Activated CD8-positive, alpha-beta memory T cell treated with anti-CD3 and anti-CD28 coated beads, Interleukin-2, amount 10 ng/mL, durations not matched to agents 7 days and 5 days (primary cell): Measurements from ENCODE around the gene HYI. TPM values are rescaled to one million over a fixed set of nuclear protein-coding genes. Genes with fewer than 3 reads are reported as not detected.

Experiments used
- ATAC-seq: fragments of 150-1000 bp; cut with Tn5 transposase; one replicate; pipeline ENCODE4 v1.10.0; 2021; ENCODE audit warnings: moderate library complexity
- CTCF ChIA-PET: fragments of 350-600 bp; sonication (Branson Sonifier 250); formaldehyde crosslinking; loops from one replicate; lab custom pipeline; 2021; ENCODE audit warnings: antibody characterized with exemption; lab: Charles Lee
- DNase-seq: peaks from one replicate; pipeline ENCODE4 v3.0.0-alpha.2; 2020
- H3K27ac Mint-ChIP-seq: one replicate; pipeline ENCODE4 v1.8.0; 2021; ENCODE audit warnings: mild to moderate bottlenecking, mixed read lengths
- H3K27me3 Mint-ChIP-seq: one replicate; pipeline ENCODE4 v1.8.0; 2021; ENCODE audit warnings: mixed read lengths
- H3K36me3 Mint-ChIP-seq: one replicate; pipeline ENCODE4 v1.8.0; 2021; ENCODE audit warnings: mild to moderate bottlenecking, mixed read lengths
- H3K4me1 Mint-ChIP-seq: one replicate; pipeline ENCODE4 v1.8.0; 2021; ENCODE audit warnings: mixed read lengths
- H3K4me3 Mint-ChIP-seq: one replicate; pipeline ENCODE4 v1.8.0; 2021; ENCODE audit warnings: mild to moderate bottlenecking, moderate library complexity, mixed read lengths
- H3K9me3 Mint-ChIP-seq: one replicate; pipeline ENCODE4 v1.8.0; 2022; ENCODE audit warnings: low read depth, mixed read lengths
- microRNA-seq: library from miRNA; unstranded; fragments of <30 nt; microRNA quantifications from one replicate; pipeline ENCODE4 v1.2.0, GENCODE V29; 2022
- total RNA-seq, 2 experiments: library from RNA; stranded (reverse); gene quantifications; one replicate each; pipeline ENCODE4 v1.2.3, GENCODE V29; 2021

HYI gene
- total RNA-seq, 2 experiments from 2014 or later: 7.1 to 8.0 TPM

DNA sequence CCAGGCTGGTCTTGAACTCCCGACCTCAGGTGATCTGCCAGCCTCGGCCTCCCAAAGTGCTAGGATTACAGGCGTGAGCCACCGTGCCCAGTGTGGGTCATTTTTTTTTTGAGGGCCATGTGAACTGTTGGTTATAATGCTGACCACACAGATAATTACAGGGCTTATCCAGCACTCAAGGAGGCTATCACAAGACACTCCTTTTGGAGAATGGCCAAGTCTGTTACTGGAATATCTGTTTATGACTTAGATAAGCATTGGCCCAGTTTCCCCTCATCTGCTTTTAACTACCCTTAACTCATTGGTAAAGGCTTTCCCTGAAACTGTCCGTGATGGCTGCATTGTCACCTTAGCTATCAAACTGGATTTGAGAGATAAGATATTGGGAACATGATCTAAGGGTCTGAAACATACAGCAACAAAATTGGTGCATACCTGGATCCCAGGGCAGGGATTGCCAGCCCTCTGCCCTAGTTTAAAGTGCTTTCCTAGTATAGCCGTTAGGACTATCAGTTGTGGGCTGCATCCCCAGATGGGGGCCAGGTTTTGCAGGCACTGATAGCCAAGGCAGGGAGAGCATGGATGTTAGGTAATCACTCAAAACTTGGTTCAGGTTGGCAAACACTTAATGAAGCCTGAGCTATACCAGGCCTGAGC is 48.4 kb downstream of the HYI start:
- Mint-ChIP-seq H3K4me1 (no peaks in the 10 kb centered on the region), H3K4me3 (no peak overlapping the region), H3K9me3 (no peaks in the 10 kb centered on the region), H3K27me3 (no peaks in the 10 kb centered on the region), H3K27ac (no peak overlapping the region), H3K36me3 (peaks cover 31% of the 10 kb centered on the region)
- no peak for DNase-seq
- ATAC-seq: no peak
- CTCF ChIA-PET: no interaction called here

DNA sequence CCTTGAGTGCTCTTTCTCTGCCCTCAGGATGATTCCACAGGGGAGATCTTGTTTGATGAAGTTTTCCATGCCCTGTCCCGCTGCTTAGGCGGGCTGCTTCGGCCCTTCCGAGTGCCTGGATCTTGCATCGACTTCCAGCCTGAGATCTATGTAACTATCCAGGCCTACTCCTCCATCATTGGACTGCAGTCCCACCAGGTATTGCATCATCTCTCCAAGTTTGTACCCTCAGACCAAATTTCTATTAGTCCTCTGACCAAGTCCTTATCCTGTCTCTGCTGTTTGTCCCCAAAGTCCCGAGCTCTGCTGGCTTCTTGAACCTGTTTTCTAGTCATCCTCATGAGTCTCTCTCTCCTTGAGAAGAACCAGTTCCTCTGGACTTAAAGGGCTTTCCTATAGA is 49.4 kb downstream of the HYI start:
- ATAC-seq: no peak
- Mint-ChIP-seq H3K4me1 (no peaks in the 10 kb centered on the region), H3K27me3 (no peaks in the 10 kb centered on the region), H3K9me3 (no peaks in the 10 kb centered on the region), H3K36me3 (peaks cover 27% of the 10 kb centered on the region), H3K27ac (no peak overlapping the region), H3K4me3 (no peak overlapping the region)
- DNase-seq: no peak
- CTCF ChIA-PET: no interaction called here

DNA sequence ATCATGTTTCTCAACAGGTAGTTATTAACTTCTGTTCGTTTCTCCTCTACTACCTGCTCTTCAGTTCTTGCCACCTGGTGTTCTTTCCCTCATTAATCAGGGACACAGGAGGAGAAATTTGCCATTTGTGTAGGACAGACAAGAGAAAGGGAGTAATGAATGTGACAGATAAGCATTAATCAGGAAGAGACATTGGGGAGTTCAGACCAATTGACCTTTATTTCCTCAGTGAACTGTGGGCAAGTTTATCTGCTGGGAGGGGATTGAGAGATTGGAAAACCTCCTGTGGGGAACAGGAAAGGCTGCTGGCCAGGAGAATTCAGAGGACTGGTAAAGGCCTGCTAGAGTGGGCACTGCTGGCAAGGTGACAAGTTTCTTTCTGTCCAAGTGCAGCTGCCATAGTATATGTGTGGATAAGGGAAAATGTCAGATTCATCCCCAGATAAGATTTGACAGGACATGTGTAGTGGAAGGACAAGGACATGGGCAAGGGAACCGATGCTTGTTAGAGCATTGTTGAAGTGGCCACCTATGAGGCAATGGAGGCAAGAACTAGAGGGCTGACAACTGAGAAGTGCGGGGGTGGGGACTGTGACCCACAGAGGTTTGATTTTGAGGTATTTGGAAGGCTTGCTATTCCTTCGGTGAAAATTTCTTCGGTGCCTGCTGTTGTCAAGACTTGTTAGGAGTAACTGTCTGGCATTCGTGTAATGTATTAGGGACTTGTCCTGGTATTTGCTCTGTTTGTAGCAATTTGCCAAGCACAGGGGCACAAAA is 51.5 kb downstream of the HYI start:
- Mint-ChIP-seq H3K27me3 (no peaks in the 10 kb centered on the region), H3K4me1 (no peaks in the 10 kb centered on the region), H3K27ac (no peak overlapping the region), H3K4me3 (no peak overlapping the region), H3K9me3 (no peaks in the 10 kb centered on the region), H3K36me3 (peaks cover 19% of the 10 kb centered on the region)
- CTCF ChIA-PET: no interaction called here
- DNase-seq (no peak), ATAC-seq (no peak)

Small RNA genes within 50 kb of the gene (microRNA-seq; reads per million reads assigned to microRNA genes)
- gene MIR6735: not detected

Other genes starting within 250 kb of the HYI start
- not detected for gene TMEM125, start 183.9 kb downstream of the HYI start, total RNA-seq
- gene C1orf210, start 168.3 kb downstream of the HYI start, total RNA-seq: not detected
- 1 to 10 TPM in 1 of 2 experiments, under 1 TPM in 1; 0.55 to 1.9 TPM for gene TIE1, start 152.9 kb downstream of the HYI start, total RNA-seq
- gene MPL, start 116.1 kb downstream of the HYI start, total RNA-seq: not detected
- 100 to 1,000 TPM; 188 to 194 TPM for gene CDC20, start 95.0 kb downstream of the HYI start, total RNA-seq
- 10 to 100 TPM; 64.4 to 74.2 TPM for gene ELOVL1, start 85.9 kb downstream of the HYI start, total RNA-seq
- 10 to 100 TPM; 38.7 to 43.6 TPM for gene MED8, start 64.1 kb downstream of the HYI start, total RNA-seq
- 10 to 100 TPM; 52.2 to 60.2 TPM for gene SZT2, start 64.0 kb downstream of the HYI start, total RNA-seq
- gene PTPRF, start 77.0 kb upstream of the HYI start, total RNA-seq: under 1 TPM; 0.23 to 0.41 TPM
- 10 to 100 TPM; 39.8 to 40.1 TPM for gene KDM4A, start 196.2 kb upstream of the HYI start, total RNA-seq